NCI-H2107 treated with DMSO at 0.1 percent for 48 hours (cell line): ENCODE results near the gene KANSL1.
A peak's percentile ranks its signal among the peaks of the same experiment; 100 is the strongest.
"Not testable (repeated sequence)": the region's sequence is repeated elsewhere in the genome, so short reads cannot be mapped to it uniquely, and the experiment has no call there.

ENCODE experiments used
- DNase-seq: peaks from one replicate; lab custom pipeline; 2025; ENCODE audit not compliant: unreplicated experiment; lab: John Stamatoyannopoulos, UW

Gene KANSL1

GRCh38 chr17:46026166-46027047 is 166.8 kb downstream of the KANSL1 start:
- DNase-seq: no peak

- DNase-seq: no peak
Measured at GRCh38 chr17:46025510-46026165, 167.6 kb downstream of the KANSL1 start.

- DNase-seq: no peak
Measured at GRCh38 chr17:46025060-46025459, 168.2 kb downstream of the KANSL1 start.

- DNase-seq: no peak
Measured at GRCh38 chr17:46024590-46024989, 168.6 kb downstream of the KANSL1 start.

GRCh38 chr17:46023783-46024388 is 169.3 kb downstream of the KANSL1 start:
- no peak for DNase-seq

- not testable (repeated sequence) for DNase-seq
Measured at GRCh38 chr17:46023366-46023765, 169.9 kb downstream of the KANSL1 start.

- no peak for DNase-seq
Measured at GRCh38 chr17:46020998-46021397, 172.2 kb downstream of the KANSL1 start.

GRCh38 chr17:46020023-46020761 is 173.0 kb downstream of the KANSL1 start:
- no peak for DNase-seq

- not testable (repeated sequence) for DNase-seq
Measured at GRCh38 chr17:46019408-46019925, 173.8 kb downstream of the KANSL1 start.

GRCh38 chr17:46013502-46014165 is 179.6 kb downstream of the KANSL1 start:
- DNase-seq: peak; percentile 15

- DNase-seq: no peak
Measured at GRCh38 chr17:46013127-46013501, 180.1 kb downstream of the KANSL1 start.

- DNase-seq: no peak
Measured at GRCh38 chr17:46012506-46013079, 180.6 kb downstream of the KANSL1 start.

- DNase-seq: no peak
Measured at GRCh38 chr17:46011711-46012505, 181.3 kb downstream of the KANSL1 start.

GRCh38 chr17:46010597-46011186 is 182.5 kb downstream of the KANSL1 start:
- DNase-seq: no peak

- DNase-seq: no peak
Measured at GRCh38 chr17:46009681-46010596, 183.3 kb downstream of the KANSL1 start.

GRCh38 chr17:46008591-46008990 is 184.6 kb downstream of the KANSL1 start:
- DNase-seq: no peak

GRCh38 chr17:46007461-46007965 is 185.7 kb downstream of the KANSL1 start:
- DNase-seq: no peak

- DNase-seq: not testable (repeated sequence)
Measured at GRCh38 chr17:46006082-46006481, 187.1 kb downstream of the KANSL1 start.
